Measurements from ENCODE around the gene SOCS6. TPM values are rescaled to one million over a fixed set of nuclear protein-coding genes. Genes with fewer than 3 reads are reported as not detected.

SOCS6 gene
- total and polyA plus RNA-seq, 2 of the 13 experiments (the other 11 are each of a cell fraction or from before 2014, with no cell fraction given) = 18.6 to 38.3 TPM

GRCh38 chr18:70333757-70334156 is 44.9 kb downstream of the SOCS6 start (continued):
- TF ChIP-seq ARHGAP35 (CRISPR knock-in tag; IDR thresholded peaks at IDR 0.05; ENCODE audit: borderline replicate concordance) = no peak
- TF ChIP-seq GLMP (CRISPR knock-in tag; IDR thresholded peaks at IDR 0.05; ENCODE audit: borderline replicate concordance) = no peak
- TF ChIP-seq PITX1 (CRISPR knock-in tag; IDR thresholded peaks at IDR 0.05) = peak; percentile 63; the same call in 1 of the 2 replicates
- no peak; the same call in 1 of the 2 replicates for TF ChIP-seq ATM (IDR thresholded peaks at IDR 0.05; ENCODE audit: borderline replicate concordance)
- TF ChIP-seq ZNF382 (CRISPR knock-in tag; IDR thresholded peaks at IDR 0.05; ENCODE audit: borderline replicate concordance) = no peak
- TF ChIP-seq ZNF616 (CRISPR knock-in tag; IDR thresholded peaks at IDR 0.05; ENCODE audit: low read depth) = no peak
- TF ChIP-seq FOXO1 (CRISPR knock-in tag; IDR thresholded peaks at IDR 0.05) = peak; percentile 87
- TF ChIP-seq USF2 (IDR thresholded peaks at IDR 0.05; ENCODE audit: low read depth, low read length) = no peak
- TF ChIP-seq USF2 (CRISPR knock-in tag; IDR thresholded peaks at IDR 0.05; ENCODE audit: borderline replicate concordance) = no peak
- TF ChIP-seq RNF2 (conservative IDR thresholded peaks at IDR 0.05; ENCODE audit: low read depth) = no peak
- TF ChIP-seq ZNF17 (CRISPR knock-in tag; IDR thresholded peaks at IDR 0.05) = no peak
- TF ChIP-seq IRF2 (CRISPR knock-in tag; IDR thresholded peaks at IDR 0.05) = peak; percentile 83
- TF ChIP-seq TCF7L2 (IDR thresholded peaks at IDR 0.05; ENCODE audit: low read depth, low read length) = no peak
- no peak for TF ChIP-seq ZKSCAN5 (CRISPR knock-in tag; IDR thresholded peaks at IDR 0.05)
- TF ChIP-seq REL (CRISPR knock-in tag; conservative IDR thresholded peaks at IDR 0.05) = no peak
- TF ChIP-seq MAZ (IDR thresholded peaks at IDR 0.05; ENCODE audit: borderline replicate concordance, low read depth, low read length) = no peak
- 0 out of 2 replicates have a peak, but pooled peaks have one; percentile 31 for TF ChIP-seq MAZ (CRISPR knock-in tag; IDR thresholded peaks at IDR 0.05; ENCODE audit: low read depth)
- no peak for TF ChIP-seq RAD51 (IDR thresholded peaks at IDR 0.05; ENCODE audit: borderline replicate concordance)
- peak; percentile 57; the same call in 1 of the 2 replicates for TF ChIP-seq SSRP1 (CRISPR knock-in tag; IDR thresholded peaks at IDR 0.05)
- TF ChIP-seq ZNF558 (CRISPR knock-in tag; IDR thresholded peaks at IDR 0.05; ENCODE audit: borderline replicate concordance) = no peak
- TF ChIP-seq STAT5B (CRISPR knock-in tag; IDR thresholded peaks at IDR 0.05) = no peak
- no peak for TF ChIP-seq ZNF280B (CRISPR knock-in tag; IDR thresholded peaks at IDR 0.05; ENCODE audit: borderline replicate concordance)

Data from HepG2 (cell line).